Stimulated activated CD8-positive, alpha-beta memory T cell treated with anti-CD3 and anti-CD28 coated beads, Interleukin-7, amount 100 ng/mL, for 4 hours (primary cell): Measurements from ENCODE around the gene CSNK2A2.
A peak's percentile ranks its signal among the peaks of the same experiment; 100 is the strongest.

Experiments
- DNase-seq, 2 donors: peaks; one replicate each; pipeline ENCODE4 v3.0.0-alpha.2; 2020; ENCODE audit warnings: low read depth in 2 of 2

Gene CSNK2A2

GRCh38 chr16:58198022-58198683, at the start of gene CSNK2A2:
Gene CSNK2A2 (minus strand): TSS chr16:58198106. CDS start chr16:58197736, 370 bp downstream.
- peak; percentile 26 to 71 for DNase-seq

DNA sequence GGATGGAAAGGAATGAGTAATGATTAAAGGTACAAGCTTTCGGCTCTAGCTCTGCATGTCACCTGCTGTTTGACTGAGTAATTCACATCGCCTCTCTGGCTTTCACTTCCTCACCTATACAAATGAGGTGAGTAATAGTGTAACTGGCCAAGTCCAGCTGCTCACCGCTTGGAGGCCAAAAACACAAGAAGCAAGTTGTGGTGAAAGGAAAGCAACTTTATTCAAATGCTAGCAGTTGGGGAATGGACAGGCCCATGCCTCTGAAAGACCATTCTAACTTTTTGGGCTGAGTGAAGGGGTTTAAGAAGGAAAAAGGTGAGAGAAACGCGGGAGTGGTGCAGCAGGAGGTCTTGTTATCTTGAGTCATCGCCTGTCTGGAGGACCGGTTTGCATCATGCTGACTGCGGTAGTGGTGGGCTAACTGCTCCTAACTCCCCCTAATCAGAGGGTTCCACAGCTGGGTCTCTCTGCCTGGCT, 45.7 kb upstream of the CSNK2A2 start:
- DNase-seq, result no peak

GRCh38 chr16:58236831-58237230, 38.9 kb upstream of the CSNK2A2 start:
- no peak for DNase-seq

DNA sequence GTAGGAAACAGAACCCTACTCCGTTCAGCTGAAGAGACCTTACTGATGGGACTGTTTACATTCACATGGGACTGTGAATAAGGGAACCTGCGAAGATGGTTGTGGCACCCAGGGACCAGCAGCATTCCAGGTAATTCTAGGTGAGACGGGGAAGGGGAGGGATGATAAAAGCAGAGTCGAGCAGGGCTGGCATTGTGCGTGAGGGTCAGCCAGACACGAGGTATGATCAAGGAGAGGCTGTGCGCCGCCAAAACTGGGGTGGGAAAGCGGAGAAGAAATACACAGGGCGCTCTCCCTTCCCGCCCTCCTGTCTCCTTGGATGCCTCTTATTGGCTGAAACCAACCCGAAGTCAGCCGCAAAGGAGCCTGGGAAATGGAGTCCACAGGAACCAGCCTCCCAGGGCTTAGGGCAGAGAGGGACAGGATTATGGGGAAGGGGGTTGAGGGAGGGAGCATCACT, 38.4 kb upstream of the CSNK2A2 start:
- peak; percentile 27 to 41 for DNase-seq

DNA sequence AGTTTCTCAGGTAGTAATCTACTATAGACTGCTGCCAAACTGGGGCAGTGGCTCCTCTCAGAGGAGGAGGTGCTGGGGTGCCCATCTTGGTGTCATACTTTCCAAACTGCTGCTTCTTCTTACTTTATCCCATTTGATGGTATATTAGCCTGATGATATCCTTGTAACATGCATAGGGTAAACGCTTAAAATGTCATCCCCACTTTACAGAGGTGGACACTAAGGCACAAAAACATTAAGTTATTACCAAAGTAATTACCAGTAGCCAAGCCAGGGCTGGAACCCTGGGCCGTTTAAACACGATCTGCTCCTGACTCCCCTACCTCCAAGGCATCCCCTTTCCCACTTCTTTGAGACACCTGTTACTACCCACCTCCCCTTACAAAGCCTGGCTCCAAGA, 37.8 kb upstream of the CSNK2A2 start:
- DNase-seq, result no peak

- DNase-seq, result no peak
Measured at GRCh38 chr16:58234831-58235595, 37.1 kb upstream of the CSNK2A2 start.

GRCh38 chr16:58230259-58230658, 32.4 kb upstream of the CSNK2A2 start:
- DNase-seq, result no peak

DNA sequence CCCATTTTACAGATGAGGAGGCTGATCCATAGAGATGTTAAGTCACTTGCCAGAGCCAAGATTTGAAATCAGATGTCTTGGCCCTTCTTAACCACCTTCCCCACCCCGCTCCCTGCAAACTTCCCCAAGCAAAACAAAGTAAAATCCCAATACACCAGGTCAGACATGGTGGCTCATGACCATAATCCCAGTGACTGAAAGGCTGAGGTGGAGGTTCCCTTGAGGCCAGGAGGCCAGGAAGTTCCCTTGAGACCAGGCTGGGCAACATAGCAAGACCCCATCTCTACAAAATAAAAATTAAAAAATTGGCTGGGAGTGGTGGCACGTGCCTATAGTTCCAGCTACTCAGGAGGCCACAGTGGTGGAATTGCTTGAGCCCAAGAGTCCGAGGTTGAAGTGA, 28.9 kb upstream of the CSNK2A2 start:
- DNase-seq, result no peak

DNA sequence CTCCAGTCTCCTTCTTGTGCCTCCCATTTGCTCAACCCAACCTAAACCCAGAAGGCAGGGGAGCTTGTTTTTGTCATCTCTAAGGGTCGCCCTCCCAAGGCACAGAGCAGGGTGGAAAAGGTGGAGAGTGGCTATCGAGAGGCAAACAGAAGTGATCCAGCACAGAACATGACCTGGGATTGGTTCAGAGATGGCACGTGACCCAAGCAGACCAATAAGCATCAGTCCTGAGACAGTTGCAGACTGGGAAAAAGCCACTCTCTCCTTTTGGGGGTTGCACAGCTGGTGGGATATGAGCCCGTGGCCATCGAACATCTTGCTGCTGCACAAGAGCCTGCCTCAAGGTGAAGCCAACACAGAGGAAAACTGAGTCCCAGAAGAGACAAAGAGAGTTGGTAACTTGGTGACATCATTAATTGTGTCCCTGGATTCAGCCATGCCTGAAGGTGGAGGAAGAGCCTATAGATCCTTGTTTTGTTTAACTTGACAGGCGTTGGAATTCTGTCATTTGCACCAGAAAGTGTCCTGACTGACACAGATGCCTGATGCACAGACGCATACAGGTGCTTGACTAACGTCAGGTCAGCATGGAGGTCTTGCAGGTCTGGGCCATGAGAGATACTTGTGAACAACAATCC, 28.2 kb upstream of the CSNK2A2 start:
- no peak for DNase-seq

GRCh38 chr16:58222532-58223316, 24.8 kb upstream of the CSNK2A2 start:
- DNase-seq, result no peak

GRCh38 chr16:58219432-58219831, 21.5 kb upstream of the CSNK2A2 start:
- no peak for DNase-seq

DNA sequence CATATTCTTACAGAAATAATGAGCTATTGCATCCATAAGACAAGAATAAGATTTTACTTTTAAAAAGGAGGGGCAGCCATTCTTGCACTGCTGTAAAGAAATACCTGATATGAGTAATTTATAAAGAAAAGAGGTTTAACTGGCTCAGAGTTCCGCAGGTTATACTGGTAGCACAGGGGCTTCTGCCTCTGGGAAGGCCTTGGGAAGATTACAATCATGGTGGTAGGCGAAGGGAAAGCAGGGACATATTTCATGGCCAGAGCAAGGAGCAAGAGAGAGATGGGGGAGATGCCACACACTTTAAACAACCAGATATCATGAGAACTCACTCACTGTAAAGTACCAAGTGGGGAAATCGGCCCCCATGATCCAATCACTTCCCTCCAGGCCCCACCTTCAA, 20.9 kb upstream of the CSNK2A2 start:
- DNase-seq, result no peak

GRCh38 chr16:58217311-58217925, 19.5 kb upstream of the CSNK2A2 start:
- DNase-seq, result no peak

DNA sequence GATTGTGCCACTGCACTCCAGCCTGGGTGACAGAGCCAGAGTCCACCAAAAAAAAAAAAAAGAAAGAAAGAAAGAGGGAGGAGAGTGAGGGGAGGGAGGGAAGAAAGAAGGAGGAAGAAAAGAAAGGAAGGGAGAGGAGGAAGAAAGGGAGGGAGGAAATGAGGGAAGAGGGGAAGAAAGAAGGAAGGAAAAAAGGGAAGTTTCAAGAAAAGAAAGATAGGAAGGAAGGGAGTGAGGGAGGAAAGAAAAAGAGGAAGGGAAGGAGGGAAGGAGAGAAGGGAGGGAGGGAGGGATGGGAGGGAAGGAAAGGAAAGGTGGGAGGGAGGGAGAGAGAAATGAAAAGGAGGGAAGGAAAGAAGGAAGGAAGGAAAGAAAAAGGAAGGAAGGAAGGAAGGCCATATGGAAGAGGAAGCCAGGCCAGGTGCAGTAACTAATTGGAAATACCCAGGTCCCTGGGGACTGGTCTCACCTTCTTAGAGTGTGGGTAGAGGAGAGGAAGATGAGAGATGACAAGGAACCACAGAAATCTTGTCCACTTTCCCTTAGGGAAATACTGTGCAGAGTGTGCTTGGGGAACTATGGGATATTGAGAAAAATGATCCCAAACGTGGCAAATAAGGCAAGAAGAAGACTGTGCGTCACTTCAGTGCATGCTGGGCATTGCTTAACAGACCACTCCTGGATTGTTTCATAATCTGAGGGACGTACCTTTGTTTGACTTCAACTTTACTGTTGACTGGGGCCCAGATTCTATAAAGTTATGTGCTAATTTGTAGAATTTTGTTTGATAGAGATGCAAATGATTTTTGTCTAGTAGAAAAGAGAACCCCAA, 15.1 kb upstream of the CSNK2A2 start:
- DNase-seq, result no peak

- no peak for DNase-seq
Measured at GRCh38 chr16:58211846-58212245, 13.9 kb upstream of the CSNK2A2 start.

- DNase-seq, result no peak
Measured at GRCh38 chr16:58211245-58211644, 13.3 kb upstream of the CSNK2A2 start.

- no peak for DNase-seq
Measured at GRCh38 chr16:58205276-58206036, 7.5 kb upstream of the CSNK2A2 start.

DNA sequence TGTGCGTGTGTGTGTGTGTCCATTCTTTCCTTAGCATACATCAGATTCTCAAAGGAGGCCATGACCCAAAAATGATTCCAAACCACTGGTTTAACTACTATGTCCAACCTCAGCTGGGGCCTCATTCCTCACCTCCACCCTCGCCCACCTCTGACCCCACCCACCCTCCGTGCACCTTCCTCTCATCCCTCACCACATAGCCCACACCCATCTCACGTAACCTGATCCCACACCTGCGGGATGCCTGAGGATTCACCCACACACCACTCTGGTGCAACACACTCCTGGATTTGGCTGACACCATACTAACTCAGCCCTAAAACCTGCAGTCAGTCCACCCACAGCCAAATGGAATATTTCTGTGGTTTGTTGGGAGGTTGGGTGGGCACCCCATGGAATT, 3.3 kb upstream of the CSNK2A2 start:
- DNase-seq, result no peak

GRCh38 chr16:58200004-58200797, 2.3 kb upstream of the CSNK2A2 start:
- no peak for DNase-seq
